ENCODE measurements around the gene ODF4. TPM values are rescaled to one million over a fixed set of nuclear protein-coding genes. Genes with fewer than 3 reads are reported as not detected.

The ODF4 gene
- total RNA-seq, 1 experiment from 2014 or later: not detected

DNA sequence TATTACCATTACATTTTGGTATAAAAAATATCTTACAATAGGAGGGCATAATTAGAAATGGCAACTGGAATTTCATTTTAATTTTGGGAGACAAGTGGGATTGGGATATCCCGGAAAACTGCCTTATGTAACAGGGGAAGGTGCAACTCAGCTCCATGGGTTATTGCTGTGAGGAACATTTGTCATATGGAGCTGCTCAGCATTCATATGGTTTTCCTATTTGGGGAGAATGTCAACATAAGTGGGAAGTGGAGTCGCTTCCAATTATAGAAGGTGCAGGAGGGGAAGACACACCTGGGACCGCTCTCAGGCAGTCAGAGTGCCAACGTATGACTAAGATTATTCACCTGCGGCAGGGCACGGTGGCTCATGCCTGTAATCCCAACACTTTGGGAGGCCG lies 10.7 kb downstream of the ODF4 start:
- POLR2A ChIA-PET (ENCODE audit: unreplicated experiment): no interaction called here
- H4K20me1 ChIP-seq (ENCODE audit: insufficient read depth): no peaks in the 10 kb centered on the region
- no peaks in the 10 kb centered on the region for H3K9me3 ChIP-seq (ENCODE audit: insufficient read depth, low read depth)

DNA sequence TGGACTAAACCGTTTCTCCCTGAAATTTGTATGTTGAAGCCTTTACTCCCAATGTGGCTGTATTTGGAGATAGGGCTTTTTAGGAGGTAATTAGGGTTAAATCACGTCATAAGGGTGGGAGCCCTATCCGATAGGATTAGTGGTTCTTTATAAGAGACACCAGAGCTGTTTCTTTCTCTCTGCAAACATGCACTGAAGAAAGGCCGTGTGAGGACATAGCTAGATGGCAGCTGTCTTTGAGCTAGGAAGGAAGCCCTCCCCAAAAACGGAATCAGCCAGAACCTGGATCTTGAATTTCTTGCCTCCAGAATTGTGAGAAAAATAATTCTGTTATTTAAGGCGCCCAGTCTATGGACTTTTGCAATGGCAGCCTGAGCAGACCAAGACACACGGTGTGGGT lies 14.1 kb downstream of the ODF4 start:
- H3K4me3 ChIP-seq: no peak overlapping the region
- POLR2A ChIA-PET (ENCODE audit: unreplicated experiment): no interaction called here
- TF ChIP-seq, protein P1, sequence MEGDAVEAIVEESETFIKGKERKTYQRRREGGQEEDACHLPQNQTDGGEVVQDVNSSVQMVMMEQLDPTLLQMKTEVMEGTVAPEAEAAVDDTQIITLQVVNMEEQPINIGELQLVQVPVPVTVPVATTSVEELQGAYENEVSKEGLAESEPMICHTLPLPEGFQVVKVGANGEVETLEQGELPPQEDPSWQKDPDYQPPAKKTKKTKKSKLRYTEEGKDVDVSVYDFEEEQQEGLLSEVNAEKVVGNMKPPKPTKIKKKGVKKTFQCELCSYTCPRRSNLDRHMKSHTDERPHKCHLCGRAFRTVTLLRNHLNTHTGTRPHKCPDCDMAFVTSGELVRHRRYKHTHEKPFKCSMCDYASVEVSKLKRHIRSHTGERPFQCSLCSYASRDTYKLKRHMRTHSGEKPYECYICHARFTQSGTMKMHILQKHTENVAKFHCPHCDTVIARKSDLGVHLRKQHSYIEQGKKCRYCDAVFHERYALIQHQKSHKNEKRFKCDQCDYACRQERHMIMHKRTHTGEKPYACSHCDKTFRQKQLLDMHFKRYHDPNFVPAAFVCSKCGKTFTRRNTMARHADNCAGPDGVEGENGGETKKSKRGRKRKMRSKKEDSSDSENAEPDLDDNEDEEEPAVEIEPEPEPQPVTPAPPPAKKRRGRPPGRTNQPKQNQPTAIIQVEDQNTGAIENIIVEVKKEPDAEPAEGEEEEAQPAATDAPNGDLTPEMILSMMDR (conservative IDR thresholded peaks at IDR 0.05): no peak
- no peak for TF ChIP-seq EZH2 (IDR thresholded peaks at IDR 0.05; ENCODE audit: low read depth)
- H3K9me3 ChIP-seq (ENCODE audit: insufficient read depth, low read depth): no peaks in the 10 kb centered on the region
- DNase-seq: no peak
- H4K20me1 ChIP-seq (ENCODE audit: insufficient read depth): no peaks in the 10 kb centered on the region
- H3K27ac ChIP-seq: no peak overlapping the region
- H2AFZ ChIP-seq: no peak overlapping the region
- intact Hi-C loops (cut with micrococcal nuclease; ENCODE audit: unreplicated experiment): no loop called here
- no peaks in the 10 kb centered on the region for H3K4me1 ChIP-seq (replicated peaks; ENCODE audit: insufficient read depth)
- H3K4me2 ChIP-seq: no peak overlapping the region
- H3K79me2 ChIP-seq (ENCODE audit: low read depth): no peaks in the 10 kb centered on the region
- no peaks in the 10 kb centered on the region for H3F3A ChIP-seq (ENCODE audit: insufficient read depth, low read depth)
- CTCF ChIA-PET: no interaction called here
- no TSS peak for BruUV-seq (replicated peaks)
- no peaks in the 10 kb centered on the region for H3K36me3 ChIP-seq (ENCODE audit: low read depth)
- no peaks in the 10 kb centered on the region for H3K9me2 ChIP-seq (ENCODE audit: insufficient read depth)
- no peaks in the 10 kb centered on the region for H3K27me3 ChIP-seq (ENCODE audit: insufficient read depth, low read depth)

More for the DNA sequence above, 10.7 kb downstream of the ODF4 start:
- no peaks in the 10 kb centered on the region; the same call in 1 of the 2 replicates for H3K27me3 ChIP-seq (ENCODE audit: insufficient read depth, low read depth)
- BruUV-seq (replicated peaks): no TSS peak
- no peak overlapping the region for H2AFZ ChIP-seq
- CTCF ChIA-PET: no interaction called here
- DNase-seq: no peak
- intact Hi-C loops (cut with micrococcal nuclease; ENCODE audit: unreplicated experiment): no loop called here
- no peak overlapping the region for H3K4me3 ChIP-seq
- H3K27ac ChIP-seq: no peak overlapping the region
- H3K36me3 ChIP-seq (ENCODE audit: low read depth): no peaks in the 10 kb centered on the region
- no peaks in the 10 kb centered on the region for H3F3A ChIP-seq (ENCODE audit: insufficient read depth, low read depth)
- no peak overlapping the region for H3K4me2 ChIP-seq
- no peaks in the 10 kb centered on the region for H3K9me2 ChIP-seq (ENCODE audit: insufficient read depth)
- no peaks in the 10 kb centered on the region for H3K79me2 ChIP-seq (ENCODE audit: low read depth)
- no peaks in the 10 kb centered on the region for H3K4me1 ChIP-seq (replicated peaks; ENCODE audit: insufficient read depth)
- TF ChIP-seq, protein P1 (conservative IDR thresholded peaks at IDR 0.05): no peak
- no peak for TF ChIP-seq EZH2 (IDR thresholded peaks at IDR 0.05; ENCODE audit: low read depth)

DNA sequence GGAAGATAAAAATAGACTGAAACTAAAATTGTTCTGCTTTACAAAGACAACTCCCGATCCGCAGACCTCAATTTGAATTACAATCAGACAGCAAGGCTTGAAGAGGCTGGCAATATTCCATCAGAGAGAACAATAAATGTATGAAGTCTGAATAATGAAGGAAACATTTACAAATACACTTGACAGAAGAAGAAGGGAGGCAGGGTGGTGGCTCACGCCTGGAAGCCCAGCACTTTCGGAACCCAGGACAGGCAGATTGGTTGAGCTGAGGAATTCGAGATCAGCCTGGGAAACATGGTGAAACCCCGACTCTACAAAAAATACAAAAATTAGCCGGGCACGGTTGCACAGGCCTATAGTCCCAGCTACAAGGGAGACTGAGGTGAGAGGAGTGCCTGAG lies 14.6 kb downstream of the ODF4 start:
- Histone ChIP-seq H3K27ac (no peak overlapping the region), H3F3A (ENCODE audit: insufficient read depth, low read depth) (no peaks in the 10 kb centered on the region), H3K4me1 (replicated peaks; ENCODE audit: insufficient read depth) (no peaks in the 10 kb centered on the region), H3K79me2 (ENCODE audit: low read depth) (no peaks in the 10 kb centered on the region), H4K20me1 (ENCODE audit: insufficient read depth) (no peaks in the 10 kb centered on the region), H3K27me3 (ENCODE audit: insufficient read depth, low read depth) (no peaks in the 10 kb centered on the region), H3K4me3 (no peak overlapping the region), H3K36me3 (ENCODE audit: low read depth) (no peaks in the 10 kb centered on the region), H3K9me3 (ENCODE audit: insufficient read depth, low read depth) (no peaks in the 10 kb centered on the region), H3K4me2 (no peak overlapping the region), H2AFZ (no peak overlapping the region), H3K9me2 (ENCODE audit: insufficient read depth) (no peaks in the 10 kb centered on the region)
- TF ChIP-seq, protein P1 (conservative IDR thresholded peaks at IDR 0.05): no peak
- TF ChIP-seq EZH2 (IDR thresholded peaks at IDR 0.05; ENCODE audit: low read depth): no peak
- intact Hi-C loops (cut with micrococcal nuclease; ENCODE audit: unreplicated experiment): no loop called here
- no TSS peak for BruUV-seq (replicated peaks)
- DNase-seq: no peak
- CTCF ChIA-PET: no interaction called here
- POLR2A ChIA-PET (ENCODE audit: unreplicated experiment): no interaction called here

Measured in PC-9 (cell line).